OCI-LY3 (cell line): ENCODE data around the gene ZDHHC22.

Experiments
- CTCF ChIP-seq: fragments of 200-600, 300-600 bp; sonication (generic); IDR thresholded peaks from 2 replicates; pipeline ENCODE4 v1.5.1; 2014; ENCODE audit warnings: antibody characterized with exemption, low read length, low read depth
- EZH2phosphoT487 ChIP-seq: fragments of 200-600 bp; shearing (Covaris generic); IDR thresholded peaks from 2 replicates; pipeline ENCODE4 v1.6.1; 2018; ENCODE audit warnings: antibody characterized with exemption, mixed run types, low read depth

DNA sequence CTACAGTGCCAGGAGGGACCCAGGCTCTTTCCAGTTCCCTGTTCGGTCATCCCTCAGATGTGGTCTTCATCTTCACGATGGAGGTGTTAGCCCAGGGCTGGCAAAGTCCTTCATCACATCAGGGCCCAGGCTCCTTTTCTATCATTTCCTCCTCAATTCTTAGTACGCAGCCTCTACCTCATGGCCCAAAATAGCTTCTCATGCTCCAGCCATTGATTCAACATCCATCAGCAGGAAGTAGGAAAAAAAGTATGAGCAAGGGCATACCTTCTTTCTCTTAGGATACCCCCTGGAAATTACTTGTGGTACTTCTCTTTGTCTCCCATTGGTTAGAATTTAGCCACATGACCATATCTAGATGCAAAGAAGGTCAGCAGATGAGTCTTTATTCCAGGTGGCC is 12.2 kb upstream of the ZDHHC22 start:
- TF ChIP-seq CTCF (no peak), EZH2phosphoT487 (no peak)
